Anterior cingulate cortex (tissue), 58 donors: ENCODE measurements around the gene SLC12A2.

Source experiments
- DNase-seq, 58 donors: peaks; one replicate each; lab custom pipeline; 2025; lab: John Stamatoyannopoulos, UW

SLC12A2 gene

GRCh38 chr5:128156521-128156920 is 73.0 kb downstream of the SLC12A2 start:
- no peak for DNase-seq

GRCh38 chr5:128158342-128158741 is 74.8 kb downstream of the SLC12A2 start:
- no peak for DNase-seq

- no peak for DNase-seq
Observed at GRCh38 chr5:128163991-128164390, 80.4 kb downstream of the SLC12A2 start.

- DNase-seq = no peak
Observed at GRCh38 chr5:128169401-128170017, 85.9 kb downstream of the SLC12A2 start.

GRCh38 chr5:128172102-128172501 is 88.5 kb downstream of the SLC12A2 start:
- DNase-seq = no peak

GRCh38 chr5:128174951-128175350 is 91.4 kb downstream of the SLC12A2 start:
- no peak for DNase-seq

GRCh38 chr5:128192368-128192767 is 108.8 kb downstream of the SLC12A2 start:
- no peak for DNase-seq

- DNase-seq = no peak
Observed at GRCh38 chr5:128193665-128194390, 110.3 kb downstream of the SLC12A2 start.

- no peak for DNase-seq
Observed at GRCh38 chr5:128195316-128195715, 111.8 kb downstream of the SLC12A2 start.

- DNase-seq = no peak
Observed at GRCh38 chr5:128196080-128196479, 112.5 kb downstream of the SLC12A2 start.

GRCh38 chr5:128196791-128197190 is 113.2 kb downstream of the SLC12A2 start:
- DNase-seq = no peak

GRCh38 chr5:128197896-128198522 is 114.4 kb downstream of the SLC12A2 start:
- no peak for DNase-seq

- no peak for DNase-seq
Observed at GRCh38 chr5:128199104-128199503, 115.5 kb downstream of the SLC12A2 start.

- DNase-seq = no peak
Observed at GRCh38 chr5:128199611-128200010, 116.0 kb downstream of the SLC12A2 start.

- DNase-seq = peak in 55 of 58 donors; percentile 7 to 85 (median 57)
Observed at GRCh38 chr5:128201065-128201926, 117.7 kb downstream of the SLC12A2 start.

GRCh38 chr5:128202320-128202719 is 118.8 kb downstream of the SLC12A2 start:
- no peak for DNase-seq

GRCh38 chr5:128208436-128208835 is 124.9 kb downstream of the SLC12A2 start:
- no peak for DNase-seq

GRCh38 chr5:128212191-128212806 is 128.7 kb downstream of the SLC12A2 start:
- no peak for DNase-seq

- peak in 39 of 58 donors; percentile 5 to 65 (median 27) for DNase-seq
Observed at GRCh38 chr5:128213340-128213739, 129.8 kb downstream of the SLC12A2 start.

- DNase-seq = no peak
Observed at GRCh38 chr5:128213833-128214232, 130.3 kb downstream of the SLC12A2 start.
